PC-9 (cell line): Measurements from ENCODE around the gene RASGEF1C. TPM values are rescaled to one million over a fixed set of nuclear protein-coding genes. Genes with fewer than 3 reads are reported as not detected.

Experiments used
- BruUV-seq: library from RNA; stranded (reverse); fragments of 400-500 nt; replicated peaks from 2 replicates; lab custom pipeline; 2021; lab: Mats Ljungman, UMichigan
- CTCF ChIA-PET: fragments of 300-600 bp; sonication (Branson Sonifier 250); formaldehyde crosslinking; loops from one replicate; lab custom pipeline; 2022; ENCODE audit warnings: antibody characterized with exemption; lab: Charles Lee
- POLR2A ChIA-PET: fragments of 300-600 bp; sonication (Branson Sonifier 250); formaldehyde crosslinking; loops from one replicate; lab custom pipeline; 2022; ENCODE audit warnings: antibody characterized with exemption; ENCODE audit not compliant: unreplicated experiment; lab: Charles Lee
- DNase-seq, 2 experiments: peaks; one replicate each; pipeline versions ENCODE4 v3.0.0 to v3.0.0-alpha.2; 2015 to 2022; ENCODE audit warnings: mixed read lengths in 1 of 2
- H2AFZ ChIP-seq: fragments of 200-600 bp; sonication (generic); 2 replicates; pipeline ENCODE4 v1.8.1; 2017; ENCODE audit warnings: antibody characterized with exemption
- H3F3A ChIP-seq: fragments of 200-600 bp; sonication (generic); 2 replicates; pipeline ENCODE4 v1.8.1; 2017; ENCODE audit warnings: antibody characterized with exemption, mild to moderate bottlenecking, low read depth; ENCODE audit not compliant: insufficient read depth
- H3K27ac ChIP-seq: fragments of 200-600 bp; sonication (generic); 2 replicates; pipeline ENCODE4 v1.6.1; 2016; ENCODE audit warnings: mixed run types
- H3K27me3 ChIP-seq: fragments of 200-600 bp; sonication (generic); 2 replicates; pipeline ENCODE4 v1.6.1; 2016; ENCODE audit warnings: low read depth, mixed run types; ENCODE audit not compliant: insufficient read depth
- H3K36me3 ChIP-seq: fragments of 200-600 bp; sonication (generic); 2 replicates; pipeline ENCODE4 v1.6.1; 2016; ENCODE audit warnings: low read depth, mixed run types
- H3K4me1 ChIP-seq: fragments of 200-600 bp; sonication (generic); replicated peaks from 2 replicates; pipeline ENCODE4 v1.6.1; 2016; ENCODE audit warnings: mixed run types; ENCODE audit not compliant: insufficient read depth
- H3K4me2 ChIP-seq: fragments of 200-600 bp; sonication (generic); 2 replicates; pipeline ENCODE4 v1.6.1; 2017; ENCODE audit warnings: mixed run types
- H3K4me3 ChIP-seq: fragments of 200-600 bp; sonication (generic); 2 replicates; pipeline ENCODE4 v1.6.1; 2016; ENCODE audit warnings: mixed run types
- H3K79me2 ChIP-seq: fragments of 200-600 bp; sonication (generic); 2 replicates; pipeline ENCODE4 v1.6.1; 2017; ENCODE audit warnings: low read depth, mixed run types
- H3K9me2 ChIP-seq: fragments of 200-600 bp; sonication (generic); 2 replicates; pipeline ENCODE4 v1.8.1; 2017; ENCODE audit warnings: mild to moderate bottlenecking; ENCODE audit not compliant: insufficient read depth
- H3K9me3 ChIP-seq: fragments of 200-600 bp; sonication (generic); 2 replicates; pipeline ENCODE4 v1.8.1; 2016; ENCODE audit warnings: low read depth; ENCODE audit not compliant: insufficient read depth
- H4K20me1 ChIP-seq: fragments of 200-600 bp; sonication (generic); 2 replicates; pipeline ENCODE4 v1.8.1; 2017; ENCODE audit not compliant: insufficient read depth
- EZH2 ChIP-seq: fragments of 200-600 bp; sonication (generic); IDR thresholded peaks from 2 replicates; pipeline ENCODE4 v1.8.0; 2017; ENCODE audit warnings: antibody characterized with exemption, low read depth
- intact Hi-C: fragments of 100-400 bp; cut with micrococcal nuclease; formaldehyde crosslinking; loops from one replicate; pipeline ENCODE4 v1.10.0; 2022; ENCODE audit not compliant: unreplicated experiment
- total RNA-seq: library from RNA; stranded (reverse); gene quantifications from 2 replicates; pipeline ENCODE4 v1.2.3, GENCODE V29; 2021
- TF ChIP-seq, protein P1 (sequence below): fragments of 200-600 bp; sonication (generic); conservative IDR thresholded peaks from 2 replicates; pipeline ENCODE4 v1.6.1; 2017; ENCODE audit warnings: mixed run types, antibody characterized with exemption, mild to moderate bottlenecking, moderate library complexity

The RASGEF1C gene
- total RNA-seq, 1 experiment from 2014 or later, result not detected

DNA sequence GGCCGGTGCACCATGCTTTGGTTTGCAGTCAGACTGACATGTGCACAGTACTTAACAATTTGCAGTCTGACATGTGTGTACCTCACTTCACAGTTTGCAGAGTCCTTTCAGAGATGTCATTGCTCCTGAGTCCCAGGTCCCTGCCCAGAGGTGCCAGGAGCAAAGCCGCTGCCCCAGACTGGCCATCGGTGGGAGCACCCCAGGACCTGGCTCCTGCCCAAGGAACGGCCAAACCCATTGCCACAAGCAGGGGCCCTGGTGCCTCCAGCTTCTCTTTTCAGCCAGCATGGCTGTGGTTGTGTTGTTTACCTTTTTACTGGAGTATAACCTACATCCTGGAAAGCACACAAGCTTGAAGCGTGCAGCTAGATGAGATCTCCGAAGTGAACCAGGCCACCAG is 28.6 kb downstream of the RASGEF1C start:
- Histone ChIP-seq H3K4me1 (no peaks in the 10 kb centered on the region), H3K79me2 (no peaks in the 10 kb centered on the region), H3K9me2 (no peaks in the 10 kb centered on the region), H3F3A (no peaks in the 10 kb centered on the region), H3K4me2 (no peak overlapping the region), H3K27me3 (peaks cover 3% of the 10 kb centered on the region; the same call in 1 of the 2 replicates), H3K27ac (no peak overlapping the region), H2AFZ (no peak overlapping the region), H4K20me1 (no peaks in the 10 kb centered on the region), H3K4me3 (no peak overlapping the region), H3K9me3 (no peaks in the 10 kb centered on the region), H3K36me3 (no peaks in the 10 kb centered on the region)
- ChIA-PET POLR2A (no interaction called here), CTCF (no interaction called here)
- intact Hi-C loops, result loop anchor here (5.0 kb wide), 1 partner anchor 532 kb away; no protein-coding TSS in a partner anchor
- TF ChIP-seq, protein P1, sequence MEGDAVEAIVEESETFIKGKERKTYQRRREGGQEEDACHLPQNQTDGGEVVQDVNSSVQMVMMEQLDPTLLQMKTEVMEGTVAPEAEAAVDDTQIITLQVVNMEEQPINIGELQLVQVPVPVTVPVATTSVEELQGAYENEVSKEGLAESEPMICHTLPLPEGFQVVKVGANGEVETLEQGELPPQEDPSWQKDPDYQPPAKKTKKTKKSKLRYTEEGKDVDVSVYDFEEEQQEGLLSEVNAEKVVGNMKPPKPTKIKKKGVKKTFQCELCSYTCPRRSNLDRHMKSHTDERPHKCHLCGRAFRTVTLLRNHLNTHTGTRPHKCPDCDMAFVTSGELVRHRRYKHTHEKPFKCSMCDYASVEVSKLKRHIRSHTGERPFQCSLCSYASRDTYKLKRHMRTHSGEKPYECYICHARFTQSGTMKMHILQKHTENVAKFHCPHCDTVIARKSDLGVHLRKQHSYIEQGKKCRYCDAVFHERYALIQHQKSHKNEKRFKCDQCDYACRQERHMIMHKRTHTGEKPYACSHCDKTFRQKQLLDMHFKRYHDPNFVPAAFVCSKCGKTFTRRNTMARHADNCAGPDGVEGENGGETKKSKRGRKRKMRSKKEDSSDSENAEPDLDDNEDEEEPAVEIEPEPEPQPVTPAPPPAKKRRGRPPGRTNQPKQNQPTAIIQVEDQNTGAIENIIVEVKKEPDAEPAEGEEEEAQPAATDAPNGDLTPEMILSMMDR, result no peak
- no peak for TF ChIP-seq EZH2
- DNase-seq, result no peak
- BruUV-seq, result no TSS peak

DNA sequence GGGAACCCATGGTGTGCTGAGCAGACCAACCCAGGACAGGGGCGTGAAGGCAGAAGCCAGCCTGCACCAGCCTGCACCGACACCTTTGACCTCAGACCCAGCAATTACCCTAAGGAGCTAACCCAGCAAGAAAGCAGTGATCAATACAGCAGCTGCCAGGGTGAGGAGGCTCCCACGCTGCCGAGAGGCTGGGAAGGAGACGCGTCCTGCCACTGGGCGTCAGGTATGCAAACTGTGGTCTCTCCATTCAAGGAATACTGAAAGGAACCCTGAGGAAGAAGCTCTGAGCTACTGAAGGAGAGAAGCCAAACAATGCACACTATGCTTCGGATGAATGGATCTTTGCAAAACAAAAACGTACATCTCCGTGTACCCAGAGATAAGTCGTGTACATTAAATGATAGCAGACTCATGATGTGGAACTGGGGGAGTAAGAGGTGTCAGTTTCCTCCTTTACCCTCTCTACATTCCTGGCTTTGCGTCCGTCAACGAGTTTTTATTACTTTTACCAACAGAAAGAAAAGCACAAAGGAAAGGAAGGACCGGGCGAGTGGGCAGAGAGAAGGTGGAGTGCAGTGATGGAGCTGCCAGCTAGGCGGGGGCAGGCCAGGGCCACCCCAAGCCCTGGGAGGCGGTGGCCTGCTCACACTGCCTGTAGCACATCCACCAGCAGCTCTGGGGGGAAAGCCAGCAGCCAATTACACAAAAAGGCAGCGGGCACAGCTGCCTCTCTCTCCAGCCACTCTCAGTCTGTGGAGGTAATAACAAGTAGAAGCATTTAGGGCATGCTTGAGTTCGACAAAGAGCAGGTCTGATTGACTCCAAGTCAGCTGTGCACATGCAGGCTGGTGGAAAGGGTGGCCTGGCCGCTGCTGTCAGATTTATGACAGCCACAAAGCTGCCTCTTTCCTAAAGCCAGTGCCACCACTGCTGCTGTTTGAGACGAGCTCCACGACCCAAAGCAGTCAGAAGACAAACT is 29.3 kb downstream of the RASGEF1C start:
- Histone ChIP-seq H3K27me3 (peaks cover 3% of the 10 kb centered on the region; the same call in 1 of the 2 replicates), H3K4me1 (no peaks in the 10 kb centered on the region), H3K4me3 (no peak overlapping the region), H3K27ac (no peak overlapping the region), H2AFZ (no peak overlapping the region), H3K4me2 (no peak overlapping the region), H4K20me1 (no peaks in the 10 kb centered on the region), H3K36me3 (no peaks in the 10 kb centered on the region), H3K9me2 (no peaks in the 10 kb centered on the region), H3K79me2 (no peaks in the 10 kb centered on the region), H3F3A (no peaks in the 10 kb centered on the region), H3K9me3 (no peaks in the 10 kb centered on the region)
- ChIA-PET CTCF (no interaction called here), POLR2A (no interaction called here)
- intact Hi-C loops, result loop anchor here (5.0 kb wide), 1 partner anchor 533 kb away; no protein-coding TSS in a partner anchor
- no peak for DNase-seq
- no TSS peak for BruUV-seq
- no peak for TF ChIP-seq EZH2

DNA sequence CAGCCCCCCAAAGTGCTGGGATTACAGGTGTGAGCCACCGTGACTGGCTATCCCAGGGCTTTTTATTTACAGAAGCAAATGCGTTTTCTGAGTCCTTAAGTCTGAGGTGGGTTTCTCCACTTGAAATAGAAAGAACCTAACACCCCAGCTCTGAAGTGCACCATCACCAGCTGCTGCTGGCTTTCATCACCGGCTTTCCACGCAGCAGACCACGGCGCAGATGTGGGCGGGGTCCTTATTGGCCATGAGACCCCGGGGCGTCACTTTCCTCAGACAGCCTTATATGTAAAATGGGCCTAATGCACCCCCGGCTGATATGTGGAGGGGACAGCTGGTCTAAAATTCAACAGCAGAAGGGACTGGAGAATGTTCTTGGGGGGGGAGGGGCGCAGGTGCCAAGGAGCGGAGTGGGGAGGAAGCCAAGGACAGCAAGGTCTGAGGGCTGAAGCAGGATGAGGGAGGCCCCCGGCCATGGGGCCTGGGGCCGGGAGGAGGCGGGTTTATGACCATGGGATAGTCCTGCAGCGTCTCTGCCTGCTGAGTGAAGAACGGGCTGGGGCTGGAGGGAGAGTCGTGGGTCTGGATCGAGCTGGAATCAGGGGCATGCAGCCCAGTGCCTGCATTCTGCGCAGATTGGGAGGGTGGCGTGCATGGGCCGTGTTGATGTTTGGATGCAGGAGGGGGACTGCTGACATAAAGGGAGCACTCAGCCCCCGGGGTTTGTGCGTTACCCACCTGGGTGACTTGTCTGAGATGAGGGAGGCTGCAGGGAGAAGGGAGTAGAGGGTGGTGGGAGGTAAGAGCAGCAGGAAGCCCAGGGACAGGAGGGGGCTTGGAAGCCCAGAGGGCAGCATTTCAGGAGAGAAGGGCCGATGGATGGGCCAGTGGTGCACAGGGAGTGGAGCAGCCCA is 30.2 kb downstream of the RASGEF1C start:
- TF ChIP-seq, protein P1, result no peak
- no peak for TF ChIP-seq EZH2
- H3K9me3 ChIP-seq, result no peaks in the 10 kb centered on the region
- peaks cover 3% of the 10 kb centered on the region; the same call in 1 of the 2 replicates for H3K27me3 ChIP-seq
- no peaks in the 10 kb centered on the region for H3K36me3 ChIP-seq
- H3K27ac ChIP-seq, result no peak overlapping the region
- H3K4me2 ChIP-seq, result no peak overlapping the region
- ChIA-PET POLR2A (no interaction called here), CTCF (no interaction called here)
- no peaks in the 10 kb centered on the region for H3F3A ChIP-seq
- no peaks in the 10 kb centered on the region for H3K4me1 ChIP-seq
- H3K4me3 ChIP-seq, result no peak overlapping the region
- DNase-seq, result no peak
- no TSS peak for BruUV-seq
- H4K20me1 ChIP-seq, result no peaks in the 10 kb centered on the region
- H3K79me2 ChIP-seq, result no peaks in the 10 kb centered on the region
- intact Hi-C loops, result no loop called here
- no peaks in the 10 kb centered on the region for H3K9me2 ChIP-seq
- no peak overlapping the region for H2AFZ ChIP-seq
